ENCODE data around the gene RALGAPA2. TPM values are rescaled to one million over a fixed set of nuclear protein-coding genes. Genes with fewer than 3 reads are reported as not detected.

RALGAPA2 gene
- total RNA-seq, 1 experiment from 2014 or later = 18.2 TPM

GRCh38 chr20:20428067-20428466, 284.4 kb downstream of the RALGAPA2 start:
- POLR2A ChIA-PET = no interaction called here
- Mint-ChIP-seq H3K36me3 (no peaks in the 10 kb centered on the region), H3K9me3 (no peaks in the 10 kb centered on the region), H3K4me3 (no peak overlapping the region), H3K27me3 (ENCODE audit: low read depth) (no peaks in the 10 kb centered on the region), H3K27ac (no peak overlapping the region), H3K4me1 (peaks cover 8% of the 10 kb centered on the region)
- DNase-seq (ENCODE audit: low spot score) (no peak), ATAC-seq (no peak)
- CTCF ChIA-PET = no interaction called here
- TF ChIP-seq JUN (CRISPR knock-in tag; IDR thresholded peaks at IDR 0.05) = no peak
- no peak for TF ChIP-seq ATF1 (CRISPR knock-in tag; IDR thresholded peaks at IDR 0.05)
- TF ChIP-seq CBFB (CRISPR knock-in tag; IDR thresholded peaks at IDR 0.05; ENCODE audit: low read depth) = no peak
- TF ChIP-seq ZMAT4 (CRISPR knock-in tag; IDR thresholded peaks at IDR 0.05) = no peak
- no peak for TF ChIP-seq CDX4 (CRISPR knock-in tag; IDR thresholded peaks at IDR 0.05; ENCODE audit: borderline replicate concordance)

GRCh38 chr20:20427227-20427864, 285.1 kb downstream of the RALGAPA2 start:
- ChIA-PET POLR2A (no interaction called here), CTCF (no interaction called here)
- H3K4me1 Mint-ChIP-seq = peaks cover 8% of the 10 kb centered on the region
- no peaks in the 10 kb centered on the region for H3K27me3 Mint-ChIP-seq (ENCODE audit: low read depth)
- ATAC-seq (no peak), DNase-seq (ENCODE audit: low spot score) (no peak)
- no peak overlapping the region for H3K27ac Mint-ChIP-seq
- no peaks in the 10 kb centered on the region for H3K36me3 Mint-ChIP-seq
- H3K9me3 Mint-ChIP-seq = no peaks in the 10 kb centered on the region
- H3K4me3 Mint-ChIP-seq = no peak overlapping the region
- TF ChIP-seq NR1H2 (CRISPR knock-in tag; IDR thresholded peaks at IDR 0.05) = no peak
- TF ChIP-seq JAZF1 (CRISPR knock-in tag; IDR thresholded peaks at IDR 0.05) = no peak
- no peak for TF ChIP-seq ZBTB21 (CRISPR knock-in tag; IDR thresholded peaks at IDR 0.05; ENCODE audit: borderline replicate concordance)

GRCh38 chr20:20426655-20426907, 285.9 kb downstream of the RALGAPA2 start:
- Mint-ChIP-seq H3K27ac (no peak overlapping the region), H3K9me3 (no peaks in the 10 kb centered on the region), H3K4me1 (peaks cover 8% of the 10 kb centered on the region), H3K27me3 (ENCODE audit: low read depth) (no peaks in the 10 kb centered on the region), H3K4me3 (no peak overlapping the region), H3K36me3 (no peaks in the 10 kb centered on the region)
- no peak for DNase-seq (ENCODE audit: low spot score)
- ChIA-PET POLR2A (no interaction called here), CTCF (no interaction called here)
- no peak for TF ChIP-seq AFF4 (CRISPR knock-in tag; IDR thresholded peaks at IDR 0.05; ENCODE audit: borderline replicate concordance)
- TF ChIP-seq ESRRA (CRISPR knock-in tag; IDR thresholded peaks at IDR 0.05; ENCODE audit: borderline replicate concordance) = no peak
- TF ChIP-seq NR3C1 (CRISPR knock-in tag; conservative IDR thresholded peaks at IDR 0.05; ENCODE audit: low read depth) = no peak
- TF ChIP-seq JAZF1 (CRISPR knock-in tag; IDR thresholded peaks at IDR 0.05) = no peak
- no peak for TF ChIP-seq CBFB (CRISPR knock-in tag; IDR thresholded peaks at IDR 0.05; ENCODE audit: low read depth)
- TF ChIP-seq ATF6 (CRISPR knock-in tag; IDR thresholded peaks at IDR 0.05) = no peak
- no peak for TF ChIP-seq ZNF219 (CRISPR knock-in tag; IDR thresholded peaks at IDR 0.05; ENCODE audit: borderline replicate concordance)
- no peak for TF ChIP-seq CREM (CRISPR knock-in tag; IDR thresholded peaks at IDR 0.05)
- no peak for TF ChIP-seq ZNF512 (CRISPR knock-in tag; IDR thresholded peaks at IDR 0.05; ENCODE audit: borderline replicate concordance)
- TF ChIP-seq PREB (CRISPR knock-in tag; IDR thresholded peaks at IDR 0.05; ENCODE audit: borderline replicate concordance) = no peak
- TF ChIP-seq ZNF232 (CRISPR knock-in tag; IDR thresholded peaks at IDR 0.05) = no peak
- no peak for TF ChIP-seq USF2 (CRISPR knock-in tag; IDR thresholded peaks at IDR 0.05)
- no peak for TF ChIP-seq TEAD1 (CRISPR knock-in tag; IDR thresholded peaks at IDR 0.05)
- no peak for TF ChIP-seq EMX1 (CRISPR knock-in tag; IDR thresholded peaks at IDR 0.05)
- no peak for TF ChIP-seq RELA (CRISPR knock-in tag; IDR thresholded peaks at IDR 0.05; ENCODE audit: borderline replicate concordance)
- TF ChIP-seq ZNF138 (CRISPR knock-in tag; conservative IDR thresholded peaks at IDR 0.05) = no peak
- no peak for TF ChIP-seq OVOL2 (CRISPR knock-in tag; IDR thresholded peaks at IDR 0.05; ENCODE audit: borderline replicate concordance)
- ATAC-seq = no peak
